GM12878 (cell line): ENCODE results near the gene MYBPC1. TPM values are rescaled to one million over a fixed set of nuclear protein-coding genes. Genes with fewer than 3 reads are reported as not detected.

ENCODE experiments used
- ATAC-seq: fragments of 200-7000 bp; cut with Tn5 transposase; 3 replicates; pipeline ENCODE4 v1.9.1; 2020; ENCODE audit warnings: mild to moderate bottlenecking, moderate library complexity
- BruUV-seq: library from RNA; stranded (reverse); fragments of 400-500 nt; replicated peaks from 2 replicates; lab custom pipeline; 2021; lab: Mats Ljungman, UMichigan
- CTCF ChIA-PET: fragments of 300-600 bp; sonication (Branson Sonifier 250); formaldehyde crosslinking; extraction: SDS; loops from one replicate; lab custom pipeline; 2021; ENCODE audit warnings: inconsistent platforms; lab: Yijun Ruan, JAX
- POLR2A ChIA-PET: fragments of 350-600 bp; formaldehyde crosslinking; extraction: SDS; loops from one replicate; lab custom pipeline; 2021; ENCODE audit warnings: inconsistent platforms; lab: Charles Lee
- RAD21 ChIA-PET: fragments of 300-600 bp; sonication (Branson Sonifier 250); formaldehyde crosslinking; loops from one replicate; lab custom pipeline; 2023; ENCODE audit warnings: antibody characterized with exemption; ENCODE audit not compliant: unreplicated experiment; lab: Charles Lee
- SMC1A ChIA-PET: fragments of 300-600 bp; sonication (Branson Sonifier 250); formaldehyde crosslinking; loops from one replicate; lab custom pipeline; 2023; ENCODE audit not compliant: unreplicated experiment, uncharacterized antibody; lab: Charles Lee
- DNase-seq: peaks from one replicate; pipeline ENCODE4 v3.0.0-alpha.2; 2011; ENCODE audit warnings: low read depth, low spot score
- FAIRE-seq: peaks from 3 replicates; lab custom pipeline; 2011; peaks lifted over from hg19 to GRCh38; lab: Jason Lieb, UNC
- H2AFZ ChIP-seq: 2 replicates; pipeline ENCODE4 v1.6.0; 2011; ENCODE audit warnings: low read depth, low read length, control low read depth; ENCODE audit not compliant: control insufficient read depth
- H3K27ac ChIP-seq: 2 replicates; pipeline ENCODE4 v1.5.1; 2011; ENCODE audit warnings: control low read depth; ENCODE audit not compliant: control insufficient read depth, insufficient read depth
- H3K27me3 ChIP-seq, 2 experiments: replicated peaks in 1 of 2; 2 replicates each; pipeline versions ENCODE4 v1.6.0 to v1.6.1; 2011; ENCODE audit warnings: low read length in 1 of 2; ENCODE audit not compliant: control insufficient read depth in 2 of 2, insufficient read depth in 2 of 2
- H3K36me3 ChIP-seq, 2 experiments: 2 replicates each; pipeline ENCODE4 v1.5.1; 2011; ENCODE audit warnings: low read length in 1 of 2; ENCODE audit not compliant: control insufficient read depth in 2 of 2, insufficient read depth in 2 of 2
- H3K4me1 ChIP-seq: 2 replicates; pipeline ENCODE4 v1.6.1; 2011; ENCODE audit warnings: mild to moderate bottlenecking, low read length, moderate library complexity, mixed read lengths; ENCODE audit not compliant: control insufficient read depth, insufficient read depth
- H3K4me2 ChIP-seq: 2 replicates; pipeline ENCODE4 v1.6.0; 2011; ENCODE audit warnings: control low read depth; ENCODE audit not compliant: control insufficient read depth, insufficient read depth
- H3K4me3 ChIP-seq: fragments of 200-600 bp; sonication (generic); 2 replicates; pipeline ENCODE4 v1.5.1; 2016
- H3K79me2 ChIP-seq: 2 replicates; pipeline ENCODE4 v1.6.0; 2011; ENCODE audit warnings: low read length; ENCODE audit not compliant: control insufficient read depth, insufficient read depth
- H3K9ac ChIP-seq: 2 replicates; pipeline ENCODE4 v1.8.0; 2011; ENCODE audit warnings: low read length, control low read depth, mixed read lengths; ENCODE audit not compliant: control insufficient read depth, insufficient read depth
- H3K9me3 ChIP-seq: replicated peaks from 3 replicates; pipeline ENCODE4 v1.5.1; 2011; ENCODE audit warnings: mild to moderate bottlenecking, low read length; ENCODE audit not compliant: control insufficient read depth, insufficient read depth
- H4K20me1 ChIP-seq: 2 replicates; pipeline ENCODE4 v1.6.0; 2011; ENCODE audit not compliant: control insufficient read depth, insufficient read depth
- CREM ChIP-seq: IDR thresholded peaks from 2 replicates; pipeline ENCODE4 v1.6.1; 2014; ENCODE audit warnings: antibody characterized with exemption, low read depth
- FOXM1 ChIP-seq: IDR thresholded peaks from 2 replicates; pipeline ENCODE4 v1.6.1; 2012; ENCODE audit warnings: low read depth, mild to moderate bottlenecking, inconsistent platforms, low read length, moderate library complexity
- MEF2A ChIP-seq: IDR thresholded peaks from 2 replicates; pipeline ENCODE4 v1.6.1; 2011; ENCODE audit warnings: low read depth, mild to moderate bottlenecking, low read length, moderate library complexity; ENCODE audit not compliant: insufficient read depth
- TAF1 ChIP-seq: IDR thresholded peaks from 2 replicates; pipeline ENCODE4 v1.6.1; 2011; ENCODE audit warnings: mild to moderate bottlenecking, low read depth, low read length, borderline replicate concordance
- TBL1XR1 ChIP-seq: IDR thresholded peaks from 2 replicates; pipeline ENCODE4 v1.6.1; 2012; ENCODE audit warnings: low read depth, low read length, improper control_type of control experiment
- WGBS: methylation state at CpG from one replicate; pipeline ENCODE4 v1.1.6; 2016; ENCODE audit warnings: low lambda C conversion rate; ENCODE audit not compliant: insufficient replicate concordance, insufficient coverage; ENCODE audit errors: missing lambda C conversion rate; 5-methylcytosine and 5-hydroxymethylcytosine counted together
- in situ Hi-C: fragments of 300-500 bp; cut with MboI; formaldehyde crosslinking; loops from 9 replicates; pipeline ENCODE4 v1.14.3; 2018; ENCODE audit warnings: mixed read lengths
- intact Hi-C: fragments of 100-400 bp; cut with micrococcal nuclease; formaldehyde crosslinking; loops from one replicate; pipeline ENCODE4 v1.14.2; 2022; ENCODE audit not compliant: unreplicated experiment
- polyA plus RNA-seq, 11 experiments: library from polyadenylated mRNA; depleted of rRNA in 4 of 11; unstranded in 6 of 11; stranded (reverse) in 5 of 11; fragments of >200 nt; fragmentation: Nextera tagmentation in 4 of 11; fragmentation: Illumina TruSeq in 1 of 11; extraction: Ambion mirVana in 4 of 11; extraction: Trizol in 1 of 11; gene quantifications; 1 replicate in 1 of 11; 2 replicates in 10 of 11; pipeline versions ENCODE4 v1.2.1 to v1.2.3, GENCODE V29; 2011 to 2016; ENCODE audit warnings: inconsistent platforms in 2 of 11, missing spikeins in 2 of 11, low read depth in 1 of 11
- total RNA-seq, 4 experiments: library from RNA; depleted of rRNA in 3 of 4; stranded (reverse); fragments of >200 nt in 3 of 4; fragmentation: Illumina TruSeq in 1 of 4; extraction: Trizol in 1 of 4; gene quantifications; 2 replicates each; pipeline versions ENCODE4 v1.2.1 to v1.2.3, GENCODE V29; 2013 to 2021
- TF ChIP-seq, protein P1 (sequence below): IDR thresholded peaks from 2 replicates; pipeline ENCODE4 v1.6.1; 2011; ENCODE audit warnings: borderline replicate concordance, low read depth, mild to moderate bottlenecking, moderate library complexity, mixed read lengths, low read length; ENCODE audit not compliant: insufficient read depth; ENCODE audit errors: extremely low read length
- TF ChIP-seq, protein P2 (sequence below): fragments of 450-650 bp; IDR thresholded peaks from 2 replicates; pipeline ENCODE4 v1.6.1; 2016; ENCODE audit warnings: mild to moderate bottlenecking

MYBPC1 gene
- total and polyA plus RNA-seq, 10 of the 15 experiments (the other 5 are each of a cell fraction or from before 2014, with no cell fraction given) = not detected

DNA sequence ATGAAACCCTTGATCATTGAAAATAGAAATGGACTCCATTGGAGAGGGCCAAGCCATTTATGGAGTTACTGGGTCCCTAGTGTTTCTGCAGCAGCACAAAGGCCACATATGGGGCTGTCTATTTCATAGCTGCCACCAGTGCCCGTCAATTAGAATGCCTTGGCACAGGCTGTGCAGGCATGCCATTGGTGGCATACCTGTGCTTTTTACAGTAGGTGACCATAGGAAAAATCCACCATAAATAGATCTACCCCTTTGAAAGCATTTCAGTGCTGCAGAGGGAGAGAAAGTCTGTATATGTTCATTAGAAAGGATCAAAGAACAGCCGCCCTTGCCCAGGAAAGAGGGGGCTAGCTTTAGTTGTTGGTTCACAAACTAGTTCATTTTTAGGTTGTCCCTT lies 13.1 kb downstream of the MYBPC1 start:
- POLR2A ChIA-PET = no interaction called here

More for the DNA sequence above, 13.1 kb downstream of the MYBPC1 start:
- RAD21 ChIA-PET = no interaction called here
- ATAC-seq (no peak), DNase-seq (no peak), FAIRE-seq (no peak)
- Histone ChIP-seq H3K9me3 (no peaks in the 10 kb centered on the region), H2AFZ (no peak overlapping the region), H3K27ac (no peak overlapping the region), H3K27me3 (no peaks in the 10 kb centered on the region; a peak in 1 of 4 replicates), H4K20me1 (no peaks in the 10 kb centered on the region), H3K4me3 (no peak overlapping the region), H3K4me2 (no peak overlapping the region), H3K79me2 (no peaks in the 10 kb centered on the region), H3K36me3 (no peaks in the 10 kb centered on the region), H3K4me1 (no peaks in the 10 kb centered on the region), H3K9ac (no peak overlapping the region)
- CTCF ChIA-PET = no interaction called here
- WGBS = 47% methylated on average over 2 of the region's 2 CpGs
- intact Hi-C loops (no loop called here), in situ Hi-C loops (no loop called here)
- TF ChIP-seq TBL1XR1 = no peak
- TF ChIP-seq, protein P1, sequence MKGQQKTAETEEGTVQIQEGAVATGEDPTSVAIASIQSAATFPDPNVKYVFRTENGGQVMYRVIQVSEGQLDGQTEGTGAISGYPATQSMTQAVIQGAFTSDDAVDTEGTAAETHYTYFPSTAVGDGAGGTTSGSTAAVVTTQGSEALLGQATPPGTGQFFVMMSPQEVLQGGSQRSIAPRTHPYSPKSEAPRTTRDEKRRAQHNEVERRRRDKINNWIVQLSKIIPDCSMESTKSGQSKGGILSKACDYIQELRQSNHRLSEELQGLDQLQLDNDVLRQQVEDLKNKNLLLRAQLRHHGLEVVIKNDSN = no peak
- no peak for TF ChIP-seq CREM
- TF ChIP-seq, protein P2, sequence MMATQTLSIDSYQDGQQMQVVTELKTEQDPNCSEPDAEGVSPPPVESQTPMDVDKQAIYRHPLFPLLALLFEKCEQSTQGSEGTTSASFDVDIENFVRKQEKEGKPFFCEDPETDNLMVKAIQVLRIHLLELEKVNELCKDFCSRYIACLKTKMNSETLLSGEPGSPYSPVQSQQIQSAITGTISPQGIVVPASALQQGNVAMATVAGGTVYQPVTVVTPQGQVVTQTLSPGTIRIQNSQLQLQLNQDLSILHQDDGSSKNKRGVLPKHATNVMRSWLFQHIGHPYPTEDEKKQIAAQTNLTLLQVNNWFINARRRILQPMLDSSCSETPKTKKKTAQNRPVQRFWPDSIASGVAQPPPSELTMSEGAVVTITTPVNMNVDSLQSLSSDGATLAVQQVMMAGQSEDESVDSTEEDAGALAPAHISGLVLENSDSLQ = no peak
- TF ChIP-seq TAF1 = no peak
- no peak for TF ChIP-seq MEF2A
- no peak for TF ChIP-seq FOXM1
- SMC1A ChIA-PET = interaction anchor here (0.8 kb wide), 1 partner anchor 99 kb away, joined by 3 read pairs; no protein-coding TSS in a partner anchor
- no TSS peak for BruUV-seq
